GM18873 (cell line): ENCODE results near the gene ARPP19.
A peak's percentile ranks its signal among the peaks of the same experiment; 100 is the strongest.
"Not testable (repeated sequence)": the region's sequence is repeated elsewhere in the genome, so short reads cannot be mapped to it uniquely, and the experiment has no call there.

Experiments used
- ATAC-seq: cut with Tn5 transposase; IDR thresholded peaks from one replicate; pipeline ENCODE4 v1.9.1; 2021; ENCODE audit warnings: mild to moderate bottlenecking, moderate library complexity, moderate number of reproducible peaks; ENCODE audit not compliant: unreplicated experiment, low FRiP score

Gene ARPP19

GRCh38 chr15:52517014-52517413 lies 51.8 kb downstream of the ARPP19 start:
- ATAC-seq = no peak

GRCh38 chr15:52515343-52515742 lies 53.5 kb downstream of the ARPP19 start:
- no peak for ATAC-seq

- ATAC-seq = no peak
These were observed 54.3 kb downstream of the ARPP19 start for GRCh38 chr15:52514482-52514881.

GRCh38 chr15:52512869-52513268 lies 56.0 kb downstream of the ARPP19 start:
- ATAC-seq = not testable (repeated sequence)

- ATAC-seq = no peak
These were observed 57.7 kb downstream of the ARPP19 start for GRCh38 chr15:52511084-52511483.

- ATAC-seq = no peak
These were observed 59.2 kb downstream of the ARPP19 start for GRCh38 chr15:52509500-52510245.

- no peak for ATAC-seq
These were observed 62.3 kb downstream of the ARPP19 start for GRCh38 chr15:52506549-52506948.

GRCh38 chr15:52505151-52505550 lies 63.7 kb downstream of the ARPP19 start:
- no peak for ATAC-seq

GRCh38 chr15:52503788-52504496 lies 64.9 kb downstream of the ARPP19 start:
- peak; percentile 56 for ATAC-seq

GRCh38 chr15:52502608-52503007 lies 66.2 kb downstream of the ARPP19 start:
- no peak for ATAC-seq

- ATAC-seq = no peak
These were observed 69.3 kb downstream of the ARPP19 start for GRCh38 chr15:52499506-52499905.

- ATAC-seq = no peak
These were observed 70.1 kb downstream of the ARPP19 start for GRCh38 chr15:52498706-52499105.
